PC-9 (cell line): ENCODE data around the gene ASMT.

ENCODE experiments used
- CTCF ChIP-seq: fragments of 200-600 bp; sonication (generic); conservative IDR thresholded peaks from 2 replicates; pipeline ENCODE4 v1.6.1; 2017; ENCODE audit warnings: mixed run types, antibody characterized with exemption, mild to moderate bottlenecking, moderate library complexity
- EZH2 ChIP-seq: fragments of 200-600 bp; sonication (generic); IDR thresholded peaks from 2 replicates; pipeline ENCODE4 v1.8.0; 2017; ENCODE audit warnings: antibody characterized with exemption, low read depth

- no peak for TF ChIP-seq CTCF
- TF ChIP-seq EZH2, result no peak
Observed at GRCh38 chrX:1582686-1583437, 32.0 kb upstream of the ASMT start.
